Heart left ventricle (tissue), 16 donors: ENCODE data around the gene SKAP2. TPM values are rescaled to one million over a fixed set of nuclear protein-coding genes. Genes with fewer than 3 reads are reported as not detected.

ENCODE experiments used
- ATAC-seq, 4 donors: fragments of 200-7000 bp; cut with Tn5 transposase; one replicate each; pipeline ENCODE4 v1.9.1; 2020 to 2022; ENCODE audit warnings: moderate library complexity in 4 of 4, mild to moderate bottlenecking in 3 of 4, moderate number of reproducible peaks in 1 of 4
- DNase-seq, 5 donors: peaks; one replicate each; pipeline ENCODE4 v3.0.0-alpha.2; 2020
- H3K27ac ChIP-seq, 12 donors: fragments of 200-600 bp; sonication (generic) in 4 of 12; one replicate each; pipeline versions ENCODE4 v1.5.0 to v1.8.0; 2016 to 2022; ENCODE audit warnings: mild to moderate bottlenecking in 2 of 12
- H3K27me3 ChIP-seq, 9 donors: fragments of 200-600 bp; sonication (generic) in 2 of 9; one replicate each; pipeline versions ENCODE4 v1.5.1 to v1.8.0; 2016 to 2022; ENCODE audit warnings: mild to moderate bottlenecking in 3 of 9
- H3K36me3 ChIP-seq, 9 donors: fragments of 200-600 bp; sonication (generic) in 2 of 9; one replicate each; pipeline versions ENCODE4 v1.5.0 to v1.8.0; 2018 to 2022; ENCODE audit warnings: mild to moderate bottlenecking in 2 of 9
- H3K4me1 ChIP-seq, 12 donors: fragments of 200-600 bp; sonication (generic) in 4 of 12; one replicate each; pipeline versions ENCODE4 v1.5.0 to v1.8.0; 2016 to 2022; ENCODE audit warnings: mild to moderate bottlenecking in 3 of 12
- H3K4me3 ChIP-seq, 12 donors: fragments of 200-600 bp; sonication (generic) in 4 of 12; one replicate each; pipeline versions ENCODE4 v1.5.0 to v1.8.0; 2017 to 2022; ENCODE audit warnings: mild to moderate bottlenecking in 9 of 12, moderate library complexity in 4 of 12
- H3K9me3 ChIP-seq, 12 donors: fragments of 200-600 bp; sonication (generic) in 4 of 12; one replicate each; pipeline versions ENCODE4 v1.5.0 to v1.8.0; 2016 to 2022; ENCODE audit warnings: mild to moderate bottlenecking in 1 of 12
- CTCF ChIP-seq, 12 donors: fragments of 200-600 bp; sonication (generic) in 4 of 12; IDR thresholded peaks; one replicate each; pipeline versions ENCODE4 v1.5.0 to v1.8.0; 2018 to 2022; ENCODE audit warnings: antibody characterized with exemption in 12 of 12, mild to moderate bottlenecking in 5 of 12
- POLR2A ChIP-seq, 2 donors: fragments of 450-650 bp; IDR thresholded peaks; one replicate each; pipeline ENCODE4 v1.6.1; 2017; ENCODE audit warnings: antibody characterized with exemption in 2 of 2, mild to moderate bottlenecking in 2 of 2, moderate library complexity in 2 of 2
- WGBS, 4 donors: extraction: QIAGEN DNeasy Blood & Tissue Kit in 2 of 4; methylation state at CpG; one replicate each; pipeline versions ENCODE4 v1.1.5 to v1.1.7; 2013 to 2018; 5-methylcytosine and 5-hydroxymethylcytosine counted together
- intact Hi-C, 10 donors: fragments of 100-400 bp; cut with DNase I; formaldehyde crosslinking; loops; one replicate each; pipeline versions ENCODE4 v1.11.1 to v1.14.2; 2022
- polyA plus RNA-seq, 2 donors: library from polyadenylated mRNA; stranded (reverse); fragments of 200-250 nt; gene quantifications; one replicate each; pipeline ENCODE4 v1.2.3, GENCODE V29; 2013
- total RNA-seq, 9 donors: library from RNA; depleted of rRNA in 2 of 9; stranded (reverse); fragments of >200 nt in 2 of 9; fragmentation: NEBNext Ultra II Directional in 3 of 9; extraction: Animal tissue kit (Norgen Biotek cat#: 25700) in 3 of 9; gene quantifications; one replicate each; pipeline versions ENCODE4 v1.1.0 to v1.2.4, GENCODE V29; 2016 to 2023
- donor health status: ischemic (EF 13 %, LVEDD 7.1; RV severe dilation, severe dysfunction).
- donor health status: healthy with polysubstance abuse.
- donor health status: DM: no; HTN: yes; CAD: no.
- donor health status: DM: no; HTN: no; CAD: no.
- donor health status: ischemic (EF 25% LVEDD 6.9; RV normal size, moderate dysfunction).
- donor health status: ischemic (EF 25% LVEDD 5.7; RV mildly dilated, moderate dysfunction).
- donor health status: healthy.
- donor health status: DM: yes; HTN: yes; CAD: no.
- donor health status: ischemic (EF 35%, LVEDD 5.7; RV mildly dilated, moderate dysfunction).
- donor health status: nonischemic (EF 11% LVEDD 7.7; RV severe dilation, severe dysfunction).
- donor health status: DM: yes; HTN: yes; CAD: no.
- donor health status: PGD.
- donor health status: ischemic (EF 29% LVEDD 5.4; RV normal size, mild dysfunction).
- donor health status: nonischemic (EF 23%, LVEDD 6.1; RV moderate dilation, normal function).

SKAP2 gene
- total and polyA plus RNA-seq, 11 donors: 0.99 to 17.3 (median 3.6) TPM

DNA sequence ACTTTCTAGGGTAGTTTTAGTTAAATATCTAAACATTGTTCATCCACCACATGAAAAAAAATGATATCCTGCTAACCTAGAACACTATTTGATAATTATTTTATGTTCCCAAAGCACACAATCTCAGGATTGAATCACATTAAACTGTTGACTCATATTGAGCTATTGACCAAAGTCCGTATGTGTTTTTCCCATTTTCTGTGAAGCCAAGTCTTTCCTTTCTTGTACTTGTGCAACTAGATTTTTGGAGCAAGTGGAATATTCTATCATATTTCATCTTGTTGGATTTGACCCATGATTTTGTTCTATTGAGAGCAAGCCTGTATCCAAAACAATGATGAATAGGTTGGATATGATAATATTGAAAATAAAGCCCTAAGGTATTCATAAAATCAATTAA lies 164.6 kb downstream of the SKAP2 start:
- DNase-seq (no peak), ATAC-seq (no peak)
- no peak for TF ChIP-seq CTCF (IDR thresholded peaks at IDR 0.05)
- TF ChIP-seq POLR2A (IDR thresholded peaks at IDR 0.05): no peak
- WGBS, 4 donors: 91 to 99% (median 96%) methylated on average over 1 of the region's 1 CpG
- Histone ChIP-seq H3K27me3 (peaks cover 0 to 6% (median 0%) of the 10 kb centered on the region in 9 donors), H3K27ac (no peak overlapping the region), H3K36me3 (no peaks in the 10 kb centered on the region), H3K9me3 (no peaks in the 10 kb centered on the region), H3K4me1 (peaks cover 0 to under 1% (median 0%) of the 10 kb centered on the region in 12 donors), H3K4me3 (no peak overlapping the region)
- intact Hi-C loops: loop anchor here in 1 of 10 donors (10.0 kb wide), 1 partner anchor 145 kb away; no protein-coding TSS in a partner anchor

GRCh38 chr7:26698806-26699205 lies 165.6 kb downstream of the SKAP2 start:
- ATAC-seq (no peak), DNase-seq (no peak)
- no peak overlapping the region for H3K4me3 ChIP-seq
- no peak overlapping the region for H3K27ac ChIP-seq
- peaks cover 0 to 6% (median 0%) of the 10 kb centered on the region in 9 donors for H3K27me3 ChIP-seq
- no peaks in the 10 kb centered on the region for H3K36me3 ChIP-seq
- no peak for TF ChIP-seq POLR2A (IDR thresholded peaks at IDR 0.05)
- TF ChIP-seq CTCF (IDR thresholded peaks at IDR 0.05): no peak
- no peaks in the 10 kb centered on the region for H3K4me1 ChIP-seq
- intact Hi-C loops: loop anchor here in 1 of 10 donors (10.0 kb wide), 1 partner anchor 146 kb away; no protein-coding TSS in a partner anchor
- WGBS, 4 donors: 93 to 98% (median 96%) methylated on average over 3 of the region's 3 CpGs
- no peaks in the 10 kb centered on the region for H3K9me3 ChIP-seq

DNA sequence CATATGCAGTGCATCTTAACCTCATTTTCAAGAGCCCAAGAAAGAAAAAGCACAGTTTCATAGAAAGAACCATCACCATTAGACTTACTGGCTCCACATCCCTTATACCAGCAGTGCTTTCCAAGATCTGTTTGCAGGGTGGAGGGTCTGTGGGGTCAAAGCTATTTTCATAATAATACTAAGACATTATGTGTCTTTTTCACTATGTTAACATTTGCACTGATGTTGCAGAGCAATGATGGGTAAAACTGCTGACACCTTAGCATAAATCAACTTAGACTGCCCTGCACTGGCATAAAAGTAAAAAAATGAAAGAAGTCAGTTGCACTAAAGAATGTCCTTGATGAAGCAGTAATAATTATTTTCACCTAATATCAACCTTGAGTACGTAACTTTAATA lies 166.2 kb downstream of the SKAP2 start:
- Histone ChIP-seq H3K4me3 (no peak overlapping the region), H3K27me3 (peaks cover 0 to 6% (median 0%) of the 10 kb centered on the region in 9 donors), H3K9me3 (no peaks in the 10 kb centered on the region), H3K36me3 (no peaks in the 10 kb centered on the region), H3K4me1 (no peaks in the 10 kb centered on the region), H3K27ac (no peak overlapping the region)
- DNase-seq (no peak), ATAC-seq (no peak)
- no peak for TF ChIP-seq CTCF (IDR thresholded peaks at IDR 0.05)
- TF ChIP-seq POLR2A (IDR thresholded peaks at IDR 0.05): no peak
- intact Hi-C loops: loop anchor here in 1 of 10 donors (10.0 kb wide), 1 partner anchor 147 kb away; no protein-coding TSS in a partner anchor
- 94 to 98% (median 96%) methylated on average over 1 of the region's 1 CpG for WGBS, 4 donors

DNA sequence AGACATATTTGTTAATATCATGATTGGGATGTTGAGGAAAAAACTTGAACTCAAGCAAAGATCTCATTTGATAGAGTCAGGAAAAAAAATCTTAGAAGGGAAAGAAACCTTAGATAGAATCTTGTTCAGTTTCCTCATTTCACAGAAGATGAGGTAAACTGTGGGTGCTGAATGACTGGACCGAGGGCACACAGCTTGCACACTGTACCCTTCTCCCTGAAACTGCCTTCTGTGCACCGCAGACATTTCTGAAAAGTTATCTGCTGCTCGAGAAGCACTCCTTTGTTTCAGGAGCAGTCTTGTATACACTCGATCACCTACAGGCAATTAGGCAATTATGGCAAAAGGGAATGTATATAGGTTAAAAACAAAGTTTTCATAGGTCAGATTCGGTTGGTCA lies 167.4 kb downstream of the SKAP2 start:
- WGBS, 4 donors: 88 to 94% (median 91%) methylated on average over 5 of the region's 5 CpGs
- Histone ChIP-seq H3K36me3 (no peaks in the 10 kb centered on the region), H3K27ac (no peak overlapping the region), H3K27me3 (peaks cover 0 to 6% (median 0%) of the 10 kb centered on the region in 9 donors), H3K9me3 (no peaks in the 10 kb centered on the region), H3K4me3 (no peak overlapping the region), H3K4me1 (no peaks in the 10 kb centered on the region)
- DNase-seq: no peak
- no peak for ATAC-seq
- TF ChIP-seq POLR2A (IDR thresholded peaks at IDR 0.05): no peak
- TF ChIP-seq CTCF (IDR thresholded peaks at IDR 0.05): no peak
- intact Hi-C loops: loop anchor here in 1 of 10 donors (10.0 kb wide), 1 partner anchor 148 kb away; no protein-coding TSS in a partner anchor
